Lung (tissue), 12 donors: ENCODE data around the gene ASB1. TPM values are rescaled to one million over a fixed set of nuclear protein-coding genes. Genes with fewer than 3 reads are reported as not detected.

Experiments
- ATAC-seq: fragments of 200-7000 bp; cut with Tn5 transposase; one replicate; pipeline ENCODE4 v1.9.1; 2020; ENCODE audit warnings: moderate number of reproducible peaks; ENCODE audit not compliant: insufficient read depth, low FRiP score
- DNase-seq, 3 donors: peaks; one replicate each; pipeline ENCODE4 v3.0.0-alpha.2; 2013 to 2017
- H3K27ac ChIP-seq, 2 donors: one replicate each; pipeline ENCODE4 v1.5.1; 2013; ENCODE audit warnings: mild to moderate bottlenecking in 2 of 2, moderate library complexity in 2 of 2, control low read depth in 1 of 2, inconsistent platforms in 1 of 2, low read depth in 1 of 2, low read length in 1 of 2
- H3K27me3 ChIP-seq, 3 donors: one replicate each; pipeline ENCODE4 v1.5.1; 2013; ENCODE audit warnings: low read length in 2 of 3; ENCODE audit not compliant: control insufficient read depth in 3 of 3, insufficient read depth in 3 of 3
- H3K36me3 ChIP-seq, 4 donors: one replicate each; pipeline ENCODE4 v1.5.1; 2013; ENCODE audit warnings: low read length in 4 of 4, mild to moderate bottlenecking in 1 of 4, moderate library complexity in 1 of 4; ENCODE audit not compliant: control insufficient read depth in 4 of 4, insufficient read depth in 4 of 4
- H3K4me1 ChIP-seq, 5 donors: one replicate each; pipeline ENCODE4 v1.5.1; 2013; ENCODE audit warnings: low read length in 5 of 5, mild to moderate bottlenecking in 2 of 5, moderate library complexity in 1 of 5; ENCODE audit not compliant: control insufficient read depth in 5 of 5, insufficient read depth in 5 of 5
- H3K4me3 ChIP-seq: one replicate; pipeline ENCODE4 v1.5.1; 2013; ENCODE audit warnings: mild to moderate bottlenecking, control low read depth, moderate library complexity
- H3K9ac ChIP-seq, 2 donors: one replicate each; pipeline ENCODE4 v1.5.1; 2013; ENCODE audit warnings: low read length in 2 of 2, control low read depth in 1 of 2; ENCODE audit not compliant: insufficient read depth in 1 of 2
- H3K9me3 ChIP-seq, 4 donors: one replicate each; pipeline ENCODE4 v1.5.1; 2013; ENCODE audit warnings: low read length in 3 of 4, mild to moderate bottlenecking in 1 of 4, moderate library complexity in 1 of 4; ENCODE audit not compliant: control insufficient read depth in 4 of 4, insufficient read depth in 3 of 4
- CTCF ChIP-seq: IDR thresholded peaks from 2 replicates; pipeline ENCODE4 v1.5.1; 2012; ENCODE audit warnings: mild to moderate bottlenecking; ENCODE audit errors: control extremely low read depth, extremely low read depth
- WGBS, 2 donors: extraction: QIAGEN DNeasy Blood & Tissue Kit; methylation state at CpG; one replicate each; pipeline ENCODE4 v1.1.7; 2013; 5-methylcytosine and 5-hydroxymethylcytosine counted together
- polyA plus RNA-seq, 2 donors: library from polyadenylated mRNA; stranded (reverse); fragments of 200-250 nt; gene quantifications; one replicate each; pipeline ENCODE4 v1.2.1, GENCODE V29; 2013
- total RNA-seq, 2 donors: library from RNA; depleted of rRNA in 1 of 2; stranded (reverse); fragments of >200 nt in 1 of 2; gene quantifications; one replicate each; pipeline ENCODE4 v1.2.1, GENCODE V29; 2014 to 2021
- donor health status: control.
- donor health status: control.
- donor health status: Bipolar disorder and iron deficiency.
- donor health status: healthy.
- donor health status: DM: yes; HTN: yes; CAD: no.

The ASB1 gene
- total and polyA plus RNA-seq, 4 donors, result 17.7 to 34.9 (median 20.6) TPM

- Histone ChIP-seq H3K9ac (no peak overlapping the region), H3K27ac (no peak overlapping the region), H3K36me3 (peaks cover 5 to 38% (median 30%) of the 10 kb centered on the region in 4 donors), H3K27me3 (no peaks in the 10 kb centered on the region), H3K4me1 (peaks cover 0 to 3% (median 0%) of the 10 kb centered on the region in 5 donors), H3K9me3 (peaks cover 0 to 9% (median 2%) of the 10 kb centered on the region in 4 donors), H3K4me3 (no peak overlapping the region)
- no peak for ATAC-seq
- 88 to 96% methylated on average over 13 of the region's 13 CpGs for WGBS, 2 donors
- TF ChIP-seq CTCF, result no peak
- DNase-seq, result no peak
Measured at GRCh38 chr2:238433941-238434845, 7.5 kb downstream of the ASB1 start.

GRCh38 chr2:238434846-238435751 is 8.4 kb downstream of the ASB1 start:
- Histone ChIP-seq H3K27me3 (no peaks in the 10 kb centered on the region), H3K4me1 (peaks cover 0 to 8% (median 0%) of the 10 kb centered on the region in 5 donors), H3K36me3 (peaks cover 5 to 44% (median 31%) of the 10 kb centered on the region in 4 donors), H3K27ac (no peak overlapping the region), H3K9me3 (peaks cover 0 to 8% (median 2%) of the 10 kb centered on the region in 4 donors), H3K4me3 (no peak overlapping the region), H3K9ac (no peak overlapping the region)
- no peak for TF ChIP-seq CTCF
- ATAC-seq (no peak), DNase-seq (no peak)
- 83 to 90% methylated on average over 24 of the region's 24 CpGs for WGBS, 2 donors

- 96 to 97% methylated on average over 20 of the region's 20 CpGs for WGBS, 2 donors
Measured at GRCh38 chr2:238435752-238436096, 9.0 kb downstream of the ASB1 start.

More at GRCh38 chr2:238435752-238436096, 9.0 kb downstream of the ASB1 start:
- no peak overlapping the region for H3K27ac ChIP-seq
- TF ChIP-seq CTCF, result no peak
- DNase-seq (no peak), ATAC-seq (no peak)
- no peak overlapping the region for H3K4me3 ChIP-seq
- peaks cover 0 to 3% (median 1%) of the 10 kb centered on the region in 4 donors for H3K9me3 ChIP-seq
- peaks cover 0 to 8% (median 0%) of the 10 kb centered on the region in 5 donors for H3K4me1 ChIP-seq
- no peaks in the 10 kb centered on the region for H3K27me3 ChIP-seq
- peaks cover 5 to 39% (median 30%) of the 10 kb centered on the region in 4 donors for H3K36me3 ChIP-seq
- H3K9ac ChIP-seq, result no peak overlapping the region
